ENCODE measurements around the gene IGSF8.

DNA sequence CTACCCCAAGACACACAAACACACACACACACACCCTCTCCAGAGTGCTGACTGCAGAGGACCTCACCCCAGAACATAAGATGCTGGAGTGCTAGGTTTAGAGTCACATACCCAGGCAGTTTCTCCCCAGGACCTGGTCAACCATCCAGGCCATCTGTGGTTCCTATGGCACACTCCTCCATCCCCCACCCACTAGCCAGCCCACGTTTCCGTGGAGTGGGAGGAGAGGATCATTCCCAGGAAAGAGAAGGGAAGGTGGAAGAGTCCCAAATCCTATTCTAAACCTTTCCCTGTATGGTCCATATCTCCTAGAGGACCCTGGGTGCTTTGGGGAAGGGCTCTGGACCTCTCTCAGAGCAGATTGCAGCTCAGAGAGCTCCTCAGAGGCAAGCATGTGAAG lies 15.9 kb downstream of the IGSF8 start:
- no peak for TF ChIP-seq CTCF (IDR thresholded peaks at IDR 0.05; ENCODE audit: insufficient read depth, low read depth, low read length)
- no peak for TF ChIP-seq EZH2 (IDR thresholded peaks at IDR 0.05; ENCODE audit: insufficient read depth, low read length)
